Endothelial cell of umbilical vein (primary cell): Measurements from ENCODE around the gene P2RY11. TPM values are rescaled to one million over a fixed set of nuclear protein-coding genes. Genes with fewer than 3 reads are reported as not detected.

Experiments
- BruUV-seq: library from RNA; stranded (reverse); fragments of 400-500 nt; replicated peaks from 2 replicates; lab custom pipeline; 2021; lab: Mats Ljungman, UMichigan
- CTCF ChIA-PET: fragments of 300-600, 350-600 bp; sonication (Branson Sonifier 250); formaldehyde crosslinking; loops from one replicate; lab custom pipeline; 2021; ENCODE audit warnings: antibody characterized with exemption, inconsistent platforms; lab: Charles Lee
- POLR2A ChIA-PET: fragments of 300-600, 350-600 bp; sonication (Branson Sonifier 250); formaldehyde crosslinking; loops from one replicate; lab custom pipeline; 2021; ENCODE audit warnings: antibody characterized with exemption, inconsistent platforms; lab: Charles Lee
- DNase-seq: peaks from one replicate; pipeline ENCODE4 v3.0.0-alpha.2; 2011; ENCODE audit warnings: low read depth, low spot score
- FAIRE-seq: peaks from 2 replicates; lab custom pipeline; 2011; peaks lifted over from hg19 to GRCh38; lab: Jason Lieb, UNC
- H2AFZ ChIP-seq: 2 replicates; pipeline ENCODE4 v1.6.0; 2012; ENCODE audit warnings: low read depth, low read length, control low read depth, inconsistent platforms
- H3K27ac ChIP-seq: 2 replicates; pipeline ENCODE4 v1.5.1; 2011; ENCODE audit warnings: low read depth, mild to moderate bottlenecking, control low read depth, low read length, moderate library complexity; ENCODE audit not compliant: insufficient read depth
- H3K27me3 ChIP-seq, 2 experiments: 2 replicates each; pipeline versions ENCODE4 v1.6.0 to v1.6.1; 2011; ENCODE audit warnings: low read length in 2 of 2, mixed read lengths in 1 of 2; ENCODE audit not compliant: control insufficient read depth in 2 of 2, insufficient read depth in 2 of 2
- H3K36me3 ChIP-seq, 2 experiments: 2 replicates in 1 of 2; 3 replicates in 1 of 2; pipeline ENCODE4 v1.5.1; 2011; ENCODE audit warnings: low read length in 2 of 2, mild to moderate bottlenecking in 1 of 2, moderate library complexity in 1 of 2; ENCODE audit not compliant: control insufficient read depth in 2 of 2, insufficient read depth in 2 of 2; ENCODE audit errors: extremely low read depth in 1 of 2
- H3K4me1 ChIP-seq: 3 replicates; pipeline ENCODE4 v1.5.1; 2011; ENCODE audit warnings: mild to moderate bottlenecking, low read length; ENCODE audit not compliant: control insufficient read depth, insufficient read depth; ENCODE audit errors: extremely low read depth
- H3K4me2 ChIP-seq: 2 replicates; pipeline ENCODE4 v1.6.1; 2011; ENCODE audit warnings: low read length, control low read depth, mixed read lengths; ENCODE audit not compliant: insufficient read depth
- H3K4me3 ChIP-seq, 3 experiments: fragments of 200-600 bp in 1 of 3; sonication (generic), shearing (Covaris generic) in 1 of 3; replicated peaks in 1 of 3; 2 replicates each; pipeline ENCODE4 v1.5.1; 2011 to 2016; ENCODE audit warnings: control low read depth in 3 of 3, low read length in 3 of 3, mild to moderate bottlenecking in 2 of 3, inconsistent platforms in 1 of 3, low read depth in 1 of 3, moderate library complexity in 1 of 3; ENCODE audit not compliant: insufficient read depth in 1 of 3
- H3K79me2 ChIP-seq: 2 replicates; pipeline ENCODE4 v1.6.0; 2012; ENCODE audit warnings: low read length, inconsistent platforms; ENCODE audit not compliant: control insufficient read depth, insufficient read depth
- H3K9ac ChIP-seq: replicated peaks from 2 replicates; pipeline ENCODE3; 2011; ENCODE audit warnings: low read length, control low read depth; ENCODE audit not compliant: insufficient read depth; ENCODE audit errors: extremely low read depth
- H3K9me1 ChIP-seq: replicated peaks from 3 replicates; pipeline ENCODE4 v1.6.0; 2011; ENCODE audit warnings: mild to moderate bottlenecking, low read length; ENCODE audit not compliant: control insufficient read depth, insufficient read depth; ENCODE audit errors: extremely low read depth
- H3K9me3 ChIP-seq: replicated peaks from 2 replicates; pipeline ENCODE4 v1.5.1; 2012; ENCODE audit warnings: low read length, inconsistent platforms; ENCODE audit not compliant: control insufficient read depth, insufficient read depth
- H4K20me1 ChIP-seq: replicated peaks from 2 replicates; pipeline ENCODE3; 2011; ENCODE audit warnings: mild to moderate bottlenecking, low read length; ENCODE audit not compliant: control insufficient read depth, insufficient read depth; ENCODE audit errors: extremely low read depth
- CTCF ChIP-seq, 2 donors: IDR thresholded peaks; 1 replicate in 1 of 2; 2 replicates in 1 of 2; pipeline ENCODE4 v1.5.1; 2011; ENCODE audit warnings: low read length in 2 of 2, mild to moderate bottlenecking in 2 of 2, moderate library complexity in 2 of 2, control low read depth in 1 of 2, inconsistent platforms in 1 of 2, low read depth in 1 of 2; ENCODE audit not compliant: insufficient read depth in 1 of 2; ENCODE audit errors: extremely low read depth in 1 of 2
- EZH2 ChIP-seq: IDR thresholded peaks from 2 replicates; pipeline ENCODE4 v1.6.1; 2012; ENCODE audit warnings: borderline replicate concordance, low read depth, mild to moderate bottlenecking, moderate library complexity, low read length, inconsistent platforms; ENCODE audit not compliant: severe bottlenecking
- FOS ChIP-seq: IDR thresholded peaks from 2 replicates; pipeline ENCODE4 v1.6.1; 2011; ENCODE audit warnings: mild to moderate bottlenecking, low read length, moderate library complexity, borderline replicate concordance; ENCODE audit not compliant: insufficient read depth
- GATA2 ChIP-seq: IDR thresholded peaks from 2 replicates; pipeline ENCODE4 v1.7.0; 2011; ENCODE audit warnings: low read depth, mild to moderate bottlenecking, moderate library complexity, mixed read lengths, low read length; ENCODE audit not compliant: insufficient read length, insufficient read depth
- JUN ChIP-seq: IDR thresholded peaks from 2 replicates; pipeline ENCODE4 v1.6.1; 2011; ENCODE audit warnings: borderline replicate concordance, low read depth; ENCODE audit not compliant: insufficient read length, insufficient read depth
- MAX ChIP-seq: IDR thresholded peaks from 2 replicates; pipeline ENCODE4 v1.6.1; 2011; ENCODE audit not compliant: insufficient read depth, insufficient read length
- MYC ChIP-seq: IDR thresholded peaks from one replicate; pipeline ENCODE4 v1.6.1; 2011; ENCODE audit warnings: mild to moderate bottlenecking, low read depth, low read length
- POLR2AphosphoS5 ChIP-seq: IDR thresholded peaks from 2 replicates; pipeline ENCODE4 v1.6.1; 2012; ENCODE audit warnings: low read depth, mild to moderate bottlenecking, control low read depth, low read length, moderate library complexity; ENCODE audit not compliant: insufficient read depth
- dilution Hi-C: fragments of 300-500 bp; cut with MboI; formaldehyde crosslinking; loops from one replicate; pipeline ENCODE4 v1.15.0; 2019; ENCODE audit warnings: low sequenced_read_pairs; ENCODE audit not compliant: extremely low pct_ligation_motif_present
- intact Hi-C: fragments of 100-400 bp; cut with micrococcal nuclease; formaldehyde crosslinking; loops from one replicate; pipeline ENCODE4 v1.10.0; 2022
- polyA plus RNA-seq, 4 experiments: library from polyadenylated mRNA; depleted of rRNA in 3 of 4; stranded (reverse) in 3 of 4; unstranded in 1 of 4; fragments of >200 nt; gene quantifications; 2 replicates each; pipeline versions ENCODE4 v1.2.1 to v1.2.3, GENCODE V29; 2011 to 2012; ENCODE audit warnings: missing spikeins in 1 of 4
- total RNA-seq: library from RNA; stranded (reverse); gene quantifications from 2 replicates; pipeline ENCODE4 v1.2.3, GENCODE V29; 2021

The P2RY11 gene
- total and polyA plus RNA-seq, 2 donors (not counting 3 experiments of a cell fraction or from before 2014, with no cell fraction given): 3.6 to 14.6 TPM

- Histone ChIP-seq H3K36me3 (no peaks in the 10 kb centered on the region), H3K9me1 (no peaks in the 10 kb centered on the region), H2AFZ (no peak overlapping the region), H3K4me3 (no peak overlapping the region), H3K9me3 (no peaks in the 10 kb centered on the region), H3K79me2 (no peaks in the 10 kb centered on the region), H3K4me2 (no peak overlapping the region), H3K9ac (no peak overlapping the region), H3K4me1 (no peaks in the 10 kb centered on the region), H3K27ac (no peak overlapping the region), H3K27me3 (no peaks in the 10 kb centered on the region), H4K20me1 (no peaks in the 10 kb centered on the region)
- BruUV-seq: no TSS peak
- ChIA-PET POLR2A (no interaction called here), CTCF (interaction anchor here (0.7 kb wide), 1 partner anchor 113 kb away, joined by 4 read pairs; no protein-coding TSS in a partner anchor)
- dilution Hi-C loops: no loop called here
- DNase-seq (no peak), FAIRE-seq (no peak)
- TF ChIP-seq MAX: no peak
- no peak for TF ChIP-seq EZH2
- no peak for TF ChIP-seq JUN
- TF ChIP-seq CTCF (IDR thresholded peaks at IDR 0.05; ENCODE audit: extremely low read depth in 1 of 2, insufficient read depth in 1 of 2, low read depth in 1 of 2, low read length in 2 of 2): no peak
- no peak for TF ChIP-seq MYC
- TF ChIP-seq FOS: no peak
- TF ChIP-seq GATA2: no peak
- no peak for TF ChIP-seq POLR2AphosphoS5
- intact Hi-C loops: no loop called here
Measured at GRCh38 chr19:10078329-10078728, 33.2 kb upstream of the P2RY11 start.
